T-helper 17 cell (primary cell): ENCODE measurements around the gene GORAB. TPM values are rescaled to one million over a fixed set of nuclear protein-coding genes. Genes with fewer than 3 reads are reported as not detected.

Experiments
- ATAC-seq: fragments of 150-1000 bp; cut with Tn5 transposase; 2 replicates; pipeline ENCODE4 v1.10.0; 2021; ENCODE audit warnings: mild to moderate bottlenecking, moderate library complexity
- DNase-seq, 3 donors: peaks; one replicate each; pipeline versions ENCODE4 v3.0.0 to v3.0.0-alpha.2; 2020 to 2021
- H3K9me3 ChIP-seq: one replicate; pipeline ENCODE4 v1.7.0; 2013; ENCODE audit warnings: low read length, mild to moderate bottlenecking; ENCODE audit not compliant: control insufficient read depth, poor library complexity, severe bottlenecking
- H3K27ac Mint-ChIP-seq: one replicate; pipeline ENCODE4 v1.8.0; 2022; ENCODE audit warnings: mild to moderate bottlenecking, moderate library complexity, mixed read lengths
- H3K27me3 Mint-ChIP-seq: one replicate; pipeline ENCODE4 v1.8.0; 2022; ENCODE audit warnings: mixed read lengths
- H3K36me3 Mint-ChIP-seq: one replicate; pipeline ENCODE4 v1.8.0; 2022; ENCODE audit warnings: low read depth, mixed read lengths
- H3K4me1 Mint-ChIP-seq: one replicate; pipeline ENCODE4 v1.8.0; 2022; ENCODE audit warnings: mild to moderate bottlenecking, mixed read lengths
- H3K4me3 Mint-ChIP-seq: one replicate; pipeline ENCODE4 v1.8.0; 2022; ENCODE audit warnings: mild to moderate bottlenecking, moderate library complexity, mixed read lengths
- total RNA-seq, 4 donors: library from RNA in 2 of 4; stranded (reverse) in 2 of 4; gene quantifications; one replicate each; pipeline ENCODE4 v1.2.3 and lab custom pipeline; 2022 to 2026

Gene GORAB
- total RNA-seq, 2 donors from 2014 or later, result 20.0 to 20.7 TPM

GRCh38 chr1:170520601-170521000, 11.4 kb upstream of the GORAB start:
- ATAC-seq, result no peak
- H3K9me3 ChIP-seq, result no peaks in the 10 kb centered on the region
- Mint-ChIP-seq H3K4me3 (no peak overlapping the region), H3K36me3 (no peaks in the 10 kb centered on the region), H3K27ac (no peak overlapping the region), H3K4me1 (no peaks in the 10 kb centered on the region), H3K27me3 (peaks cover 58% of the 10 kb centered on the region)
- DNase-seq, result no peak

GRCh38 chr1:170521818-170522217, 10.1 kb upstream of the GORAB start:
- no peak overlapping the region for H3K4me3 Mint-ChIP-seq
- H3K9me3 ChIP-seq, result no peaks in the 10 kb centered on the region
- ATAC-seq, result no peak
- no peak for DNase-seq
- H3K27ac Mint-ChIP-seq, result no peak overlapping the region
- no peaks in the 10 kb centered on the region for H3K36me3 Mint-ChIP-seq
- peaks cover 59% of the 10 kb centered on the region for H3K27me3 Mint-ChIP-seq
- no peaks in the 10 kb centered on the region for H3K4me1 Mint-ChIP-seq

GRCh38 chr1:170530972-170531757, 801 bp upstream of the GORAB start:
- Mint-ChIP-seq H3K36me3 (no peaks in the 10 kb centered on the region), H3K27ac (no peak overlapping the region), H3K4me1 (peaks cover 9% of the 10 kb centered on the region), H3K27me3 (no peaks in the 10 kb centered on the region), H3K4me3 (no peak overlapping the region)
- no peaks in the 10 kb centered on the region for H3K9me3 ChIP-seq
- DNase-seq (no peak), ATAC-seq (no peak)

- Mint-ChIP-seq H3K4me1 (peaks cover 13% of the 10 kb centered on the region), H3K27ac (no peak overlapping the region), H3K27me3 (no peaks in the 10 kb centered on the region), H3K36me3 (no peaks in the 10 kb centered on the region), H3K4me3 (no peak overlapping the region)
- DNase-seq (no peak), ATAC-seq (no peak)
- no peaks in the 10 kb centered on the region for H3K9me3 ChIP-seq
These were observed 1.3 kb downstream of the GORAB start for GRCh38 chr1:170533298-170533697.

- no peak for ATAC-seq
- DNase-seq, result no peak
- Mint-ChIP-seq H3K27me3 (no peaks in the 10 kb centered on the region), H3K4me1 (peaks cover 13% of the 10 kb centered on the region), H3K4me3 (no peak overlapping the region), H3K36me3 (no peaks in the 10 kb centered on the region), H3K27ac (peak overlapping the region; percentile 62)
- no peaks in the 10 kb centered on the region for H3K9me3 ChIP-seq
These were observed 2.7 kb downstream of the GORAB start for GRCh38 chr1:170534626-170535147.

- H3K4me3 Mint-ChIP-seq, result no peak overlapping the region
- no peaks in the 10 kb centered on the region for H3K9me3 ChIP-seq
- ATAC-seq (no peak), DNase-seq (no peak)
- H3K36me3 Mint-ChIP-seq, result peaks cover 2% of the 10 kb centered on the region
- H3K4me1 Mint-ChIP-seq, result peaks cover 15% of the 10 kb centered on the region
- no peak overlapping the region for H3K27ac Mint-ChIP-seq
- no peaks in the 10 kb centered on the region for H3K27me3 Mint-ChIP-seq
These were observed 3.5 kb downstream of the GORAB start for GRCh38 chr1:170535418-170535817.

- no peak for ATAC-seq
- Mint-ChIP-seq H3K36me3 (peaks cover 8% of the 10 kb centered on the region), H3K27ac (peak overlapping the region; percentile 32), H3K4me1 (peaks cover 16% of the 10 kb centered on the region), H3K27me3 (no peaks in the 10 kb centered on the region), H3K4me3 (no peak overlapping the region)
- no peak for DNase-seq
- no peaks in the 10 kb centered on the region for H3K9me3 ChIP-seq
These were observed 5.1 kb downstream of the GORAB start for GRCh38 chr1:170536924-170537551.

GRCh38 chr1:170537798-170538503, 6.0 kb downstream of the GORAB start:
- no peaks in the 10 kb centered on the region for H3K9me3 ChIP-seq
- no peak for ATAC-seq
- H3K27me3 Mint-ChIP-seq, result no peaks in the 10 kb centered on the region
- H3K36me3 Mint-ChIP-seq, result peaks cover 8% of the 10 kb centered on the region
- H3K4me1 Mint-ChIP-seq, result peaks cover 16% of the 10 kb centered on the region
- H3K4me3 Mint-ChIP-seq, result no peak overlapping the region
- no peak for DNase-seq
- H3K27ac Mint-ChIP-seq, result peak overlapping the region; percentile 32

GRCh38 chr1:170538687-170539086, 6.7 kb downstream of the GORAB start:
- Mint-ChIP-seq H3K27me3 (no peaks in the 10 kb centered on the region), H3K27ac (no peak overlapping the region), H3K4me3 (no peak overlapping the region), H3K36me3 (peaks cover 13% of the 10 kb centered on the region), H3K4me1 (peaks cover 21% of the 10 kb centered on the region)
- no peaks in the 10 kb centered on the region for H3K9me3 ChIP-seq
- ATAC-seq, result no peak
- DNase-seq, result no peak

GRCh38 chr1:170539154-170539553, 7.2 kb downstream of the GORAB start:
- H3K9me3 ChIP-seq, result no peaks in the 10 kb centered on the region
- H3K4me1 Mint-ChIP-seq, result peaks cover 23% of the 10 kb centered on the region
- no peak overlapping the region for H3K27ac Mint-ChIP-seq
- no peak overlapping the region for H3K4me3 Mint-ChIP-seq
- no peaks in the 10 kb centered on the region for H3K27me3 Mint-ChIP-seq
- DNase-seq (no peak), ATAC-seq (no peak)
- H3K36me3 Mint-ChIP-seq, result peaks cover 18% of the 10 kb centered on the region

GRCh38 chr1:170544624-170545023, 12.7 kb downstream of the GORAB start:
- no peaks in the 10 kb centered on the region for H3K9me3 ChIP-seq
- H3K27ac Mint-ChIP-seq, result no peak overlapping the region

GRCh38 chr1:170545476-170545875, 13.5 kb downstream of the GORAB start:
- peaks cover 13% of the 10 kb centered on the region for H3K4me1 Mint-ChIP-seq
- peaks cover 23% of the 10 kb centered on the region for H3K36me3 Mint-ChIP-seq
- no peaks in the 10 kb centered on the region for H3K9me3 ChIP-seq
- H3K27ac Mint-ChIP-seq, result peak overlapping the region; percentile 14
- DNase-seq, result no peak
- H3K4me3 Mint-ChIP-seq, result no peak overlapping the region
- ATAC-seq, result no peak
- no peaks in the 10 kb centered on the region for H3K27me3 Mint-ChIP-seq

More at GRCh38 chr1:170544624-170545023, 12.7 kb downstream of the GORAB start:
- H3K27me3 Mint-ChIP-seq, result no peaks in the 10 kb centered on the region
- peaks cover 23% of the 10 kb centered on the region for H3K36me3 Mint-ChIP-seq
- ATAC-seq (no peak), DNase-seq (no peak)
- no peak overlapping the region for H3K4me3 Mint-ChIP-seq
- peaks cover 15% of the 10 kb centered on the region for H3K4me1 Mint-ChIP-seq

- no peak overlapping the region for H3K27ac Mint-ChIP-seq
- H3K9me3 ChIP-seq, result no peaks in the 10 kb centered on the region
- H3K4me3 Mint-ChIP-seq, result no peak overlapping the region
- H3K27me3 Mint-ChIP-seq, result no peaks in the 10 kb centered on the region
- peaks cover 11% of the 10 kb centered on the region for H3K4me1 Mint-ChIP-seq
- DNase-seq (no peak), ATAC-seq (no peak)
- peaks cover 22% of the 10 kb centered on the region for H3K36me3 Mint-ChIP-seq
These were observed 15.3 kb downstream of the GORAB start for GRCh38 chr1:170547255-170547654.
